HG03378 (cell line): ENCODE measurements around the gene IL2RA.
"Not testable (repeated sequence)": the region's sequence is repeated elsewhere in the genome, so short reads cannot be mapped to it uniquely, and the experiment has no call there.

Experiments
- ATAC-seq: cut with Tn5 transposase; IDR thresholded peaks from one replicate; pipeline ENCODE4 v1.9.1; 2021; ENCODE audit warnings: mild to moderate bottlenecking, moderate library complexity; ENCODE audit not compliant: unreplicated experiment

Gene IL2RA

GRCh38 chr10:5963591-5963990, 98.6 kb downstream of the IL2RA start:
- no peak for ATAC-seq

GRCh38 chr10:5963071-5963470, 99.1 kb downstream of the IL2RA start:
- ATAC-seq = no peak

- not testable (repeated sequence) for ATAC-seq
Measured at GRCh38 chr10:5962358-5962940, 99.7 kb downstream of the IL2RA start.

GRCh38 chr10:5961405-5962100, 100.6 kb downstream of the IL2RA start:
- ATAC-seq = no peak

- ATAC-seq = not testable (repeated sequence)
Measured at GRCh38 chr10:5960973-5961275, 101.2 kb downstream of the IL2RA start.
